ENCODE data around the gene SLC16A13. TPM values are rescaled to one million over a fixed set of nuclear protein-coding genes. Genes with fewer than 3 reads are reported as not detected.
"Not testable (repeated sequence)": the region's sequence is repeated elsewhere in the genome, so short reads cannot be mapped to it uniquely, and the experiment has no call there.

The SLC16A13 gene
- polyA plus RNA-seq (ENCODE audit: insufficient read length in 12 of 12) = 1 to 10 TPM in 9 of 12 donors, under 1 TPM in 1, not detected in 2; 0.86 to 2.9 (median 1.2) TPM
- long read RNA-seq, donor 1, partial matches to known transcripts = 0 of 2 reads
- long read RNA-seq, donor 1, other reads (novel, unspliced or antisense) = 0 of 2 reads
- long read RNA-seq, donor 2 = 0 reads
- long read RNA-seq, donor 3 = 0 reads
- long read RNA-seq, donor 4 = 0 reads
- long read RNA-seq, donor 5, partial matches to known transcripts = 0 of 1 reads
- long read RNA-seq, donor 5, other reads (novel, unspliced or antisense) = 0 of 1 reads
- long read RNA-seq, donor 6 = 0 reads
- long read RNA-seq, donor 7 = 0 reads
- long read RNA-seq, donor 8 = 0 reads
- long read RNA-seq, donor 9, partial matches to known transcripts = 0 of 1 reads
- long read RNA-seq, donor 9, other reads (novel, unspliced or antisense) = 0 of 1 reads
- long read RNA-seq, donor 10 = 0 reads
- long read RNA-seq, donor 11 = 0 reads

DNA sequence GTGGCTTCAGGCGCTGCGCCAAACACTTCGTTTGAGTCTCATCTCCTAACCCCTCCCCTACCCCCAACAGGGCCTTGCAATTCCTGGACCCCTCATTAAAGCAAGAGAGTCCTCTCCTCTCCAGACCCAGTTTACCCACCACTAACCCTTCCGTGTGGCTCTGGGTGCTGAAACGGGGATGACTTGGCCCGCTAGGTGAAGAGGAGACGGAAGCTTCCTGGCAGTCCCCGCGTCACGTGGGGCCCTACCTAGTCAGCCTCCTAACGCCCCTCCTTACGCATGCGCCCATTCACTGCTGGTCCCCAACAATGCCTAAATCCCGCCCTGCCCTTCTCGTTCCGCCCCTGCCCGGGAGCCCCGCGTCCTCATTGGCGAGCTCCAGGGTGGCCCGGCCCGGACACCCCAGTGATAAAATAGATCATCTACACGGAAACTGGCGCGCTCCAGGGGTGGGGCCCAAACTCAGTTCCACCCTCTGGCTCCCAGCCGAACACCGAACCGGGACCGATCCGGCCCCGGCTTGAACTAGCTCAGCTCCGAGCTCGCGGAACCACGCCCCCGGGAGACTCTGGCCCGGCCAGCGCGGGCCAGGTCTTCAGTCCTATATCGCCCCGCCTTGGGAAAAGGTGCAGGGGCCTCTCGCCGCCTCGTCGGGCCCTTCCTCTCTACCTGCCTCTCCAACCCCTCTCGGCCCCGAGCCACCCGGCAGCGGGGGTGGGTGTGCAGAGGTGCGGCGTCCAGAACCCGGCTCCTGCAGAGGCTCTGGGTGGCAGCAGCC, at the start of gene SLC16A13:
Gene SLC16A13 (plus strand): TSS at position 425 of the 778 bp plus-strand sequence. CDS start 368 bp downstream, outside the sequence.
- DNase-seq = peak; percentile 84

- DNase-seq = no peak
Measured at GRCh38 chr17:6986676-6987075, 49.1 kb upstream of the SLC16A13 start.

GRCh38 chr17:6989779-6990178, 46.0 kb upstream of the SLC16A13 start:
- no peak for DNase-seq

- not testable (repeated sequence) for DNase-seq
Measured at GRCh38 chr17:6993613-6994056, 42.2 kb upstream of the SLC16A13 start.

GRCh38 chr17:6994118-6994598, 41.7 kb upstream of the SLC16A13 start:
- no peak for DNase-seq

DNA sequence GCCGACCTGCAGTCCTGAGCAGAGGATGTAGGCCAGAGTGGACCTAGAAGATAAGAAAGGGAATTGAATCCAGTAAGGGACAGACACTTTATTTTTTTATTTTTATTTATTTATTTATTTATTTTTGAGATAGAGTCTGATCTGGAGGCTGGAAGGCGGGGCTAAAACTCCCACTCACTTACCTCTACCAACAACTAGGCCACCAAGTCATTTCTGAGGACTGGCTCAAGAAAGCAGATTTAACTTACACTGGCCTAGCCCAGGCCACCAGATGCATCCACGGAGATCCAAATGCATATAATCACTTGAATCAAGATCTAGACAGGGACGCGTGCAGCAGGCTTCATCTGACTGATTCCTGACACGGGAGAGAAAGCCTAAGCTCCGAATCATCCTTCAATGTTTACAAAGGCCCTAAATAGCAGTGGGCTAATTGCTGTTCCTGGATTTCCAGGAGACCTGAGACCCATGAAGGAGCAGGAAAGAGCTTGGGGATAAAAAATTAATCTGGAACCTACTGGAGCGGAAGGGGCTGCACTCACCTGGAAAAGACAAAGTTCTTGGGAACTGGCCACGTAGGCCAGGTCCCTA, 41.1 kb upstream of the SLC16A13 start:
- DNase-seq = no peak

DNA sequence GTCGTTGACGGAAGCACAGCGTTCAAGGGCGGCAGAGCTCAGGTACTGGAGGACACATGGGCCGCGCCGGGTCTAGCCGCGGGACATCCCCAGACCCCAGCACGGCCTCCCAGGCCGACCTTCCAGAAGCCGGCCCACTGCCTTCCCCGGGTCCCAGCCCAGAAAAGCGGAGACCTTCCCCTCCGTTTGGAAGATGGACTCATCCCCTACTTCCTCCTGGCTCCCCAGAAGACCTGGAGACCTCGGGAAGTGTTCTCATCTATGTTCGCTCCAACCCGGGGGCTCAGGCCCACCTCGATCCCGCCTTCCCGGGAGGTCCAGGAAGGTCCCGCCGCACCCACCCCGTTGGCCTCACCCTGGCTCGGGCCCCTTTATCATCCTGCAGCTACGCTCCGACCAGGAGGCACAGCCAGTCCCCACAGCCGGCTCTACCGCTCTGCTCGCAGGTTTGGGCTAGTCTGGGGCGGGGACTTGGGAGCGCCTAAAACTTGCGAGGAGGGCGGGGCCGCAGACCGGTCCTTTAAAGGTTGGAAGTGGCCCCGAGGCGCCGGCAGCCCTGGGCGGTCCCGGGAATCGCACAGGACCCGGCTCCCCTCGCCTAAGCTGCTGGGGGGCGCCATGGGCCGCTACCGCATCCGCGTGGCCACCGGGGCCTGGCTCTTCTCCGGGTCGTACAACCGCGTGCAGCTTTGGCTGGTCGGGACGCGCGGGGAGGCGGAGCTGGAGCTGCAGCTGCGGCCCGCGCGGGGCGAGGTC, 40.1 kb upstream of the SLC16A13 start, which contains the start of gene ALOX12:
Gene ALOX12 (plus strand): TSS at position 550 of the 756 bp plus-strand sequence. CDS start 69 bp downstream, at position 619.
- no peak for DNase-seq

GRCh38 chr17:6996256-6997011, 39.4 kb upstream of the SLC16A13 start:
- DNase-seq = no peak

GRCh38 chr17:6997171-6997570, 38.6 kb upstream of the SLC16A13 start:
- DNase-seq = no peak

DNA sequence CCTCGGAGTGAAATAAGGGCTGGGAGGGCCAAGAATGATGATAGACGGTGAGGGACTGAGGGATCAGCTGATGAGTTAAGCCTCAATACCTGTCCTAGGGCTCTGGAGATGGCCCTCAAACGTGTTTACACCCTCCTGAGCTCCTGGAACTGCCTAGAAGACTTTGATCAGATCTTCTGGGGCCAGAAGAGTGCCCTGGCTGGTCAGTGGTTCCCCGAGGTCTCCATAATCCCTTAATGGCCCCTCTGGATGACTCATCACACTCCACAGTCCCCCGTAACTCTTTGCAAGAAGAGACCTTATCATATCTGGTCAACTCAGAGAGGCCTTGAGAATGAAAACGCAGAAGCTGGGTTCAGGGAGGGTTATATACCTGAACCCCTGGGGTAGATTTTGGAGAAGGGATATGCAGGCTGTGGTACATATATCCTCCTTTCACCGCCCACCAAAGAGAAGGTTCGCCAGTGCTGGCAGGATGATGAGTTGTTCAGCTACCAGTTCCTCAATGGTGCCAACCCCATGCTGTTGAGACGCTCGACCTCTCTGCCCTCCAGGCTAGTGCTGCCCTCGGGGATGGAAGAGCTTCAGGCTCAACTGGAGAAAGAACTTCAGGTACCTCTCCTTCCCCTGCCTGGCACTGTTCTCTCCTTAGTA, 36.8 kb upstream of the SLC16A13 start:
- DNase-seq = no peak

DNA sequence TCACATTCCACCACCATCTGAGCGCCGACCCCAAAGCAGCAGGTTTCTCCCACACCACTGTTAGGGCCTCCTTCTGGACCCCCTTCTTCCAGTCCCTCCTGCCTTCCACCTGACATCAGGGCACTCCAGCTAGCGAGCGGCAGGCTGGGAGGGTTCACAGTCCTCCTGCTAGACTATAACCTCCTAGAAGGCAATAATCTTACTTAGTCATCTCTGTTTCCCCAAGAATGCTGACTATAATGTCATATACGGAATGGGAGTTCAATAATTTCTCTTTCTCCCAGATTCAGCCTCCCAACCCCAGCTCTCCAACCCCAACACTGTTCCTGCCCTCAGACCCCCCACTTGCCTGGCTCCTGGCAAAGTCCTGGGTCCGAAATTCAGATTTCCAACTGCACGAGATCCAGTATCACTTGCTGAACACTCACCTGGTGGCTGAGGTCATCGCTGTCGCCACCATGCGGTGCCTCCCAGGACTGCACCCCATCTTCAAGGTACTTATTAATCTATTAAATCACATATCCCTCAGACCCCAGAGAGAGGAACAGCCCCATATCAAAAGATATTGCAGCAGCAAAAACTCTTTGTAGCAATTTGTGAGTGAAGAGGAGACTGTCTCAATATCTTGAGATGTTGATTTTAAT, 34.4 kb upstream of the SLC16A13 start:
- no peak for DNase-seq

GRCh38 chr17:7002288-7003047, 33.3 kb upstream of the SLC16A13 start:
- no peak for DNase-seq

DNA sequence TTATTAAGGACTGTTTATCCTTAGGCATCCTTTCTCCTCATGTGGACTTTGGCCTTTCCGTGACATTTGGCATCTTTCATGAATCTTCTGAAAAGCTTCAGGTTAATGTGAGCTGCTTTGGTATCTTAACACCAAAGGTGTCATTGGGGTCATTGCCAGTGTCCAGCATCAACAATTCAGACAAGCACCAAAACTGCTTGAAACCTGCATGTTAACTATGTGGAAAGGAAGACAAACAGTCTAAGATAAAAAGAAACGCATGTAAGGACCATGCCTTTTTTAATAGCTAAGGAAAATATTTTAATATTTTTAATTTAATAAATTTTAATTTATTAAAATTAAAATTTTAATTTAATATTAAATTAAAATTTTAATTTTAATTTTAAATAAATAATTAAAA, 32.1 kb upstream of the SLC16A13 start:
- DNase-seq = no peak

- DNase-seq = no peak
Measured at GRCh38 chr17:7004398-7005253, 31.2 kb upstream of the SLC16A13 start.

GRCh38 chr17:7005716-7006115, 30.1 kb upstream of the SLC16A13 start:
- DNase-seq = no peak

GRCh38 chr17:7007143-7007542, 28.7 kb upstream of the SLC16A13 start:
- DNase-seq = no peak

DNA sequence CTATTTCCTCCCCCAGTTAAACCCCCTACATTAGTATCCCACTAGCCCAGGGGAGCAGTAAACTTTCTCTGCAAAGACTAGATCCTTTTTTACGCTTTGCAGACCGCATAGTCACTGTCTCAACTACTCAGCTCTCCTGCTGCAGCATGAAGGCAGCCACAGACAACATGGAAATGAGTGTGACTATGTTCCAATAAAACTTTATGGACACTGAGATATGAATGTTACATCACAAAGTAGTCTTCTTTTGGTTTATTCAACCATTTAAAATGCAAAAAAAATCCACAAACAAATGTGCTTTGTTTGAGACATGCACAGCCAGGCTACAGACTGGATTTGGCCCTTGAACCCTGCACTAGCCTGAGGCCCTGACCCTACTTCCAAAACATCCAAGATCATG, 25.3 kb upstream of the SLC16A13 start:
- no peak for DNase-seq

- no peak for DNase-seq
Measured at GRCh38 chr17:7011415-7011814, 24.4 kb upstream of the SLC16A13 start.

Measured in muscle of arm (tissue), 14 donors.